Lower leg skin (tissue), 4 donors: ENCODE data around the gene KASH5. TPM values are rescaled to one million over a fixed set of nuclear protein-coding genes. Genes with fewer than 3 reads are reported as not detected.

Experiments used
- DNase-seq, 2 donors: peaks; one replicate each; pipeline ENCODE4 v3.0.0-alpha.2; 2019; ENCODE audit warnings: low spot score in 2 of 2
- H3K4me3 ChIP-seq: fragments of 200-600 bp; sonication (generic); 2 replicates; pipeline ENCODE4 v1.5.1; 2017; ENCODE audit warnings: mild to moderate bottlenecking, low read depth; ENCODE audit not compliant: poor library complexity, severe bottlenecking
- POLR2A ChIP-seq, 2 donors: fragments of 450-650 bp; IDR thresholded peaks; one replicate each; pipeline ENCODE4 v1.6.1; 2016 to 2017; ENCODE audit warnings: antibody characterized with exemption in 2 of 2, mild to moderate bottlenecking in 1 of 2, moderate library complexity in 1 of 2
- WGBS, 2 donors: methylation state at CpG; one replicate each; pipeline ENCODE4 v1.1.5; 2018; 5-methylcytosine and 5-hydroxymethylcytosine counted together
- intact Hi-C: fragments of 100-400 bp; cut with DNase I; formaldehyde crosslinking; loops from one replicate; pipeline ENCODE4 v1.15.0; 2023; ENCODE audit warnings: low total_unique reads
- total RNA-seq, 4 donors: library from RNA; depleted of rRNA; stranded (reverse); fragments of >200 nt; gene quantifications; one replicate each; pipeline ENCODE4 v1.1.0, GENCODE V29; 2016
- TF ChIP-seq, protein P1 (sequence below), 3 donors: fragments of 450-650 bp; IDR thresholded peaks; one replicate each; pipeline ENCODE4 v1.5.1; 2016; ENCODE audit warnings: antibody characterized with exemption in 3 of 3, mild to moderate bottlenecking in 3 of 3, moderate library complexity in 2 of 3

Gene KASH5
- total RNA-seq, 4 donors from 2014 or later, result not detected

DNA sequence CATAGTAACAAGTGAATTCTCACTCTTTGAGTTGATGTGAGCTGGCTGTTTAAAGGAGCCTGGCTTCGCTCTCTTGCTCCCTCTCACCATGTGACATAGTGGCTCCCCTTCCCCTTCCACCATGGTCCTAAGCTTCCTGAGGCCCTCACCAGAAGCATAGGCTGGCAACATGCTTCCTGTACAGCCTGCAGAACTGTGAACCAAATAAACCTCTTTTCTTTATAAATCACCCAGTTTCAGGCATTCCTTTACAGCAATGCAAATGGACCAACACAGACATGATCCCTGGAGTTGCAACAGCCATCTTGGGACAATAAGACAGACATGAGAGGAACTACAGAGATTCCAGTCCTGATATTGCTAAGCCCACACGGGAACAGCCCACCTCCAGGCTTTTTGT, 38.5 kb upstream of the KASH5 start:
- no peak overlapping the region for H3K4me3 ChIP-seq
- intact Hi-C loops, result no loop called here
- DNase-seq, result no peak
- WGBS, 2 donors, result 92 to 94% methylated on average over 2 of the region's 2 CpGs
- no peak for TF ChIP-seq POLR2A (IDR thresholded peaks at IDR 0.05)
- TF ChIP-seq, protein P1, sequence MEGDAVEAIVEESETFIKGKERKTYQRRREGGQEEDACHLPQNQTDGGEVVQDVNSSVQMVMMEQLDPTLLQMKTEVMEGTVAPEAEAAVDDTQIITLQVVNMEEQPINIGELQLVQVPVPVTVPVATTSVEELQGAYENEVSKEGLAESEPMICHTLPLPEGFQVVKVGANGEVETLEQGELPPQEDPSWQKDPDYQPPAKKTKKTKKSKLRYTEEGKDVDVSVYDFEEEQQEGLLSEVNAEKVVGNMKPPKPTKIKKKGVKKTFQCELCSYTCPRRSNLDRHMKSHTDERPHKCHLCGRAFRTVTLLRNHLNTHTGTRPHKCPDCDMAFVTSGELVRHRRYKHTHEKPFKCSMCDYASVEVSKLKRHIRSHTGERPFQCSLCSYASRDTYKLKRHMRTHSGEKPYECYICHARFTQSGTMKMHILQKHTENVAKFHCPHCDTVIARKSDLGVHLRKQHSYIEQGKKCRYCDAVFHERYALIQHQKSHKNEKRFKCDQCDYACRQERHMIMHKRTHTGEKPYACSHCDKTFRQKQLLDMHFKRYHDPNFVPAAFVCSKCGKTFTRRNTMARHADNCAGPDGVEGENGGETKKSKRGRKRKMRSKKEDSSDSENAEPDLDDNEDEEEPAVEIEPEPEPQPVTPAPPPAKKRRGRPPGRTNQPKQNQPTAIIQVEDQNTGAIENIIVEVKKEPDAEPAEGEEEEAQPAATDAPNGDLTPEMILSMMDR (IDR thresholded peaks at IDR 0.05), result no peak

DNA sequence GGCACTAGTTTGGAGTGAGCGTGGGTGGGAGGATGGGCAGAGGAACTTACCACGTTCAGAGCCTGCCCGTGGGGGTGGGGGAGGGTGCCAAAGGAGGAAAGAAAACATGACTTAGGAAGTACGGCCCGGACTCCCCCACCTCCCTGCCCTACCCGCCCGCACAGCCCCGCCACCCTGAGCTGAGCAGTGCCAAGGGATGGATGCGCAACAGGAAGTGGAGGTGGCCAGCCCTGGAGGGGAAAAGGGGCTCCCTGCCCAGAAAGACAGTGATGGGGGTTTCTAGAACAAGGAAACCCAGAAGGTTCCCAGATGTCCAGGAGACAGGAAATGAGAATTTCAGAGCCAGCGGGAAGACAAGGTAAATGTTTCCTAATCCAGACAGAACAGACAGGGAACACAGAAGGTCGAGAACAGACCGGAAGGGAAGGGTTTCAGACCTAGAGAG, 32.1 kb upstream of the KASH5 start:
- WGBS, 2 donors, result 55 to 64% methylated on average over 12 of the region's 12 CpGs
- DNase-seq, result no peak
- TF ChIP-seq POLR2A (IDR thresholded peaks at IDR 0.05), result no peak
- TF ChIP-seq, protein P1 (IDR thresholded peaks at IDR 0.05), result no peak
- H3K4me3 ChIP-seq, result no peak overlapping the region
- intact Hi-C loops, result no loop called here

DNA sequence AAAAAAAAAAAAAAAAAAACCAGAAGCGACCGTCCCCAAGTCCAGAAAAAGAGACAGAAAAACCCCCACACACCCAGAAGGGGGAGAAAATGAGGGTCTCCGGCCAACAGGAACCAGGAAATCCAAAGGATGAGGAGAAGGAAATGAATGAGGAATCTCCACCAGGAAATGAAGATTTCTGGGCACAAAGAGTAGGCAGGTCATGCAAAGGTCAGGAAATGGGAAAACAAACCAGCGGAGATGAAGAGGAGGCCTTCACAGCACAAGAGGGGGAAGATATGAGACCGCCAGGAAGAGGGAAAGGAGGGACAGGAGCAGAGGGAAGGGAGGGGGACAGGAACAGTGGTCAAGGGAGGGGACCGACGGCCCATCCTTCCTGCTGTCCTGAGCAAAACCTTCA, 31.7 kb upstream of the KASH5 start:
- WGBS, 2 donors, result 68 to 72% methylated on average over 7 of the region's 7 CpGs
- intact Hi-C loops, result no loop called here
- H3K4me3 ChIP-seq, result no peak overlapping the region
- DNase-seq, result no peak
- TF ChIP-seq POLR2A (IDR thresholded peaks at IDR 0.05), result no peak
- TF ChIP-seq, protein P1 (IDR thresholded peaks at IDR 0.05), result no peak

DNA sequence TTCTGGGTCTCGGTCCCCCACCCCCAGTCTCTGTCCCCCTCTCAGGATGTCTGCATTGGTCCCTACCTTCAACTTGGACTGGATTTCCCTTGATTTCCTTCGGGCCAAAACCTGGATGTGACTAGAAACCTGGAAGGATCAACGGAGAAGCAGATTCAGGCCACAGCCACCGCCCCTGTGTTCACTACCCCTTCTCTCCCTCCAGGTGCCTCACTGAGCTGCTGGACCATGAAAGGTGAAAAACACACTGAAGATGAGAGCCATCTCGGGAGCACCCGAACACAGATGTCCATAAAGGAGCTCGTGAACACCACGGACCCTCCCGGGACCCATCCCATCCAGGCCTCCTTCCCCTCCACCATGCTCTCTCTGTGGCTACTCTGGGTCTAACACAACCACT, 30.9 kb upstream of the KASH5 start:
- DNase-seq, result no peak
- no peak overlapping the region for H3K4me3 ChIP-seq
- TF ChIP-seq, protein P1 (IDR thresholded peaks at IDR 0.05), result no peak
- no peak for TF ChIP-seq POLR2A (IDR thresholded peaks at IDR 0.05)
- 82 to 84% methylated on average over 9 of the region's 9 CpGs for WGBS, 2 donors
- intact Hi-C loops, result no loop called here

DNA sequence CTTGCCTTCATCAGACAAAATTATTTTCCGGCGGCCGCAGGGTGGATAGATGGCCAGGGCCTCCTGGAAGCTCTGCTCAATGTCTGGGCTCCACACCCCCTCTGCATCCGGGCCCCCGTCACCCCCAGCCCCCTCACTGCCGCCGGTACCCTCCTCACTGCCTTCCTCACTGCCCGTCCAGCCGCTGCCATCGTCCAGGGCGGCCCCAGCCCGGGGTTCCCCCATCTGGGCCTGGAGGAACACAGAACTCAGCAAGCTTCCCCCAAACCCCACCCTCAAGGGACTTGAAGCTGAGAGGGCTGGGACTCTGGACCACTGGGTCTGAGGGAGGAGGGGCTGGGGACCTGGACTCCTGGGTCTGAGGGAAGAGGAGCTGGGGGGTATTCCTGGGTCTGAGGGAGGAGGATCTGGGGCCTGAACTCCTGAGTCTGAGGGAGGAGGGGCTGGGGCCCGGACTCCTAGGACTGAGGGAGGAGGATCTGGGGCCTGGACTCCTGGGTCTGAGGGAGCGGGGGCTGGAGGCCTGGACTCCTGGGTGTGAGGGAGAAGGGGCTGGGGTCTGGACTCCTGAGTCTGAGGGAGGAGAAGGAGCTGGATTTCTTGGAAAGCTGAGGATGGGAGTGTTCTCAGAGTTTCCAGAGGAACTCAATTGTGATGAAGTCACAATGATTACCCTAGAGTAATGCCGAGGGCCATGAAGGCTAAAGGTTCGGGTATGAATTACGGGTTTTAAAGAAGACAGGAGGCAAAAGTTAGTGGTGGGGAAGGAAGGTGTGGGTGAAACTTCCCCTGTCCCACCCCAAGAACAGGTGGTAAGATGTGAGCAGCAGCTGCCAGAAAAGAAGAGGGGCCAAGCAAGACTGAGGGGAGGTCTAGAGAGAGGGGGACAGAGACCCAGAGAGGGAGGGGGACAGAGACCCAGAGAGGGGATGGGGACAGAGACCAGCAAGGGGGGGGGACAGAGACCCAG, 27.9 kb upstream of the KASH5 start:
- no peak overlapping the region for H3K4me3 ChIP-seq
- WGBS, 2 donors, result 69 to 78% methylated on average over 13 to 17 of the region's 17 CpGs
- no peak for DNase-seq
- intact Hi-C loops, result no loop called here
- no peak for TF ChIP-seq POLR2A (IDR thresholded peaks at IDR 0.05)
- TF ChIP-seq, protein P1 (IDR thresholded peaks at IDR 0.05), result no peak
